ENCODE measurements around the gene SPAG8.

Gene SPAG8

DNA sequence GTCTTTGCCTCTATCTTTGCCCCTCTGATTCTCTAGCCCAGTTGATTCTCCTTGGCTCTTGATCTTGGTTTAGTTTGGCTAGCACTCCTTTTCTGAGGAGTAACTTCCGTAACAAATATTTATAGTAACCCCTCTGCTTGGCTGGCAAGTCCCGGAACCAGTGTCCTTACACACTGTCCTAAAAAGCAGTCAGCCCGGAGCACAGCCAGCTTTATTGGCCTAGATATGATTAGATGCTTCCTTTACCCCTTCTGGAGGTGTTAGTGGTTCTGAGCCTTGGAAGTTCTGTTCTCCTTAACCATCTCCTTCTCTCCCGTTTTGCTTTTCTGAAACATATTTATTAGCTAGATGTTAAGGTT is 41.0 kb downstream of the SPAG8 start:
- no peak for DNase-seq

- no peak for DNase-seq
Measured at GRCh38 chr9:35769763-35770162, 42.3 kb downstream of the SPAG8 start.

DNA sequence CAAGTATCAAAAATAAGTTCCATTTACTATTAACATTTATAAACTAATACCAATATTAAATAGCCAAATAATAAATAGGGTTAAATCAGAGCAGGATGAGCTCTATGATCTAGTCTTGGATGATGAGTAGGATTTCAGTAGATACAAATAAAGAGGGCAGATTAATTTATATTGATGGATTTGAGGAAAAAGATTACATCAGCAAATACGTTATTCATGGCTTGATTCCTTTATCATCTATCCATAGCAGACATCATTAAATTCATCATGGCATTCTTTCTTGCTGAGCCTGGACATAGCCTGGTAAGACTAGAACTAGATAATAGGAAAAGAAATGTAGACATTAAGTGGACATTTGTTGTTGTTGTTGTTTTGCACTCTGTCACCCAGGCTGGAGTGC is 44.6 kb downstream of the SPAG8 start:
- no peak for DNase-seq

DNA sequence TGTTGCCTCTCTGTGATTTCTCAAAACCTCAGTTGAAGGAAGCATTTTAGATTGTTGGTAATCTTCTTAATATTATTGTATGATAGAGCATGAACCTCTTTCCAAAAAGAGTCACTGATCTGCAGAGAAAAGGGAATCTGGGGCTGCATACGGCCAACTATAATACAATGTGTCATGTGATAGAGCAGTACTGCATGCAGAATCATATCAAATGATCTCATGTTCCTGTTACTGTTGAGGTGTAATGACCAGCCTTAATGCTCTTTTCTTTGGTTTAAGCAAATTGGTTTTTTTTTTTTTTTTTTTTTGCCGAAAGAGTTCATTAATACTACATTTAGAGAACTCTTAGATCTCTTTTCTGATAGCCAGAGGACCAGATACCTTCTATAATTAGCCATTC is 45.1 kb downstream of the SPAG8 start:
- DNase-seq, result no peak

GRCh38 chr9:35763803-35764202 is 48.3 kb downstream of the SPAG8 start:
- no peak for DNase-seq

GRCh38 chr9:35763181-35763580 is 48.9 kb downstream of the SPAG8 start:
- DNase-seq, result no peak

DNA sequence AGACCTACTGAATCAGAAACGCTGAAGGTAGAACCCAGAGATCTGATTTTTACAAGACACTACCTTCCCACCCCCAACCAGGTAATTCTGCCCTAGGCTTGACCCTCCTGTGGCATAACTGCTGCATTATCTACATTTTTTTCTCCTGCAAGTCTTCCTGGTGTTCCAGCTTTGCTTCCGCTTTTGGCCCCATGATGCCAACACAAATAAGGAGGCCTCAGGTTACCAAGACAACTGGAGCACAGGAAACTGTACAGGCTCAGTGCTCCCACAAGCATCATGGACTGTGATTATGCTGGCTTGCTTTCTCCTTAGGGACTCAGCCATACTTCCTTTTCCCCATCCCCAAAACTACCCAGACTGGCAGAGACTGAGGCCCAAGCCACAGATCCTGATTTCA is 51.4 kb downstream of the SPAG8 start:
- DNase-seq, result no peak

- DNase-seq, result no peak
Measured at GRCh38 chr9:35759795-35760194, 52.3 kb downstream of the SPAG8 start.
